Measurements from ENCODE around the gene TNFAIP8. TPM values are rescaled to one million over a fixed set of nuclear protein-coding genes. Genes with fewer than 3 reads are reported as not detected.

TNFAIP8 gene
- total and polyA plus RNA-seq, 2 of the 13 experiments (the other 11 are each of a cell fraction or from before 2014, with no cell fraction given) = 6.4 to 11.2 TPM

GRCh38 chr5:119362714-119363113 is 6.9 kb downstream of the TNFAIP8 start:
- H3K9ac ChIP-seq (ENCODE audit: insufficient read depth, low read depth, low read length) = no peak overlapping the region
- no peaks in the 10 kb centered on the region for H3K27me3 ChIP-seq (ENCODE audit: control insufficient read depth in 1 of 2, insufficient read depth in 2 of 2, low read length in 2 of 2)
- H3K9me3 ChIP-seq (ENCODE audit: low read length) = no peaks in the 10 kb centered on the region
- DNase-seq (ENCODE audit: low spot score) (no peak), FAIRE-seq (no peak), ATAC-seq (no peak)
- H3K4me3 ChIP-seq (replicated peaks in 1 of 3; ENCODE audit: insufficient read depth in 1 of 3, low read depth in 2 of 3, low read length in 3 of 3) = no peak overlapping the region
- WGBS (ENCODE audit: low lambda C conversion rate) = 92% methylated on average over 2 of the region's 2 CpGs
- POLR2A ChIA-PET = no interaction called here
- H3K4me1 ChIP-seq (ENCODE audit: insufficient read depth, low read length) = peaks cover 9% of the 10 kb centered on the region
- no peak overlapping the region for H2AFZ ChIP-seq (ENCODE audit: low read length)
- TF ChIP-seq ZNF253 (CRISPR knock-in tag; IDR thresholded peaks at IDR 0.05; ENCODE audit: borderline replicate concordance) (no peak), RBM22 (optimal IDR thresholded peaks at IDR 0.05; ENCODE audit: low read length) (no peak), CTCF (CRISPR knock-in tag; IDR thresholded peaks at IDR 0.05) (no peak), MLXIP (CRISPR knock-in tag; IDR thresholded peaks at IDR 0.05; ENCODE audit: borderline replicate concordance) (no peak), CSRNP2 (CRISPR knock-in tag; conservative IDR thresholded peaks at IDR 0.05; ENCODE audit: low read depth) (no peak), ZNF329 (CRISPR knock-in tag; IDR thresholded peaks at IDR 0.05; ENCODE audit: low read depth) (no peak), IRF9 (CRISPR knock-in tag; IDR thresholded peaks at IDR 0.05; ENCODE audit: borderline replicate concordance) (no peak)
- H3K36me3 ChIP-seq (replicated peaks in 1 of 2; ENCODE audit: control insufficient read depth in 1 of 2, insufficient read depth in 2 of 2, low read length in 2 of 2) = no peaks in the 10 kb centered on the region
- H4K20me1 ChIP-seq (ENCODE audit: insufficient read depth, low read length) = no peaks in the 10 kb centered on the region
- H3K27ac ChIP-seq (ENCODE audit: extremely low read length, insufficient read depth, low read length) = no peak overlapping the region
- CTCF ChIA-PET (ENCODE audit: low intra/inter-chr PET ratio, low total read pairs) = no interaction called here
- in situ Hi-C loops (cut with HindIII; ENCODE audit: extremely low pct_ligation_motif_present, low pct_unique_long_range_greater_than_20kb) = no loop called here
- H3K79me2 ChIP-seq (ENCODE audit: insufficient read depth, low read length) = no peaks in the 10 kb centered on the region
- no TSS peak for BruUV-seq (replicated peaks)
- H3K4me2 ChIP-seq (ENCODE audit: low read depth, low read length) = no peak overlapping the region
- intact Hi-C loops (cut with micrococcal nuclease; ENCODE audit: unreplicated experiment) = no loop called here

All from HepG2 (cell line).